Naive thymus-derived CD8-positive, alpha-beta T cell (primary cell): ENCODE results near the gene KY. TPM values are rescaled to one million over a fixed set of nuclear protein-coding genes. Genes with fewer than 3 reads are reported as not detected.

Experiments
- ATAC-seq, 2 donors: fragments of 150-1000 bp; cut with Tn5 transposase in 1 of 2; sonication (Bioruptor Pico), chemical (Tn5 transposase) in 1 of 2; 1 replicate in 1 of 2; 2 replicates in 1 of 2; pipeline ENCODE4 v1.10.0; 2021; ENCODE audit warnings: mild to moderate bottlenecking in 2 of 2, moderate library complexity in 2 of 2
- POLR2A ChIA-PET: fragments of 350-600 bp; sonication (Branson Sonifier 250); formaldehyde crosslinking; loops from one replicate; lab custom pipeline; 2021; ENCODE audit warnings: antibody characterized with exemption; lab: Charles Lee
- DNase-seq, 10 donors: peaks; one replicate each; pipeline versions ENCODE4 v3.0.0 to v3.0.0-alpha.2; 2020 to 2022
- H3K27ac Mint-ChIP-seq, 10 donors: one replicate each; pipeline ENCODE4 v1.8.0; 2020 to 2022; ENCODE audit warnings: mild to moderate bottlenecking in 10 of 10, mixed read lengths in 10 of 10, moderate library complexity in 4 of 10, inconsistent platforms in 1 of 10
- H3K27me3 Mint-ChIP-seq, 5 donors: one replicate each; pipeline ENCODE4 v1.8.0; 2021 to 2022; ENCODE audit warnings: mixed read lengths in 5 of 5
- H3K36me3 Mint-ChIP-seq, 3 donors: one replicate each; pipeline ENCODE4 v1.8.0; 2020 to 2022; ENCODE audit warnings: mixed read lengths in 3 of 3, mild to moderate bottlenecking in 2 of 3, inconsistent platforms in 1 of 3
- H3K4me1 Mint-ChIP-seq, 4 donors: one replicate each; pipeline ENCODE4 v1.8.0; 2021 to 2022; ENCODE audit warnings: mixed read lengths in 4 of 4
- H3K4me3 Mint-ChIP-seq, 10 donors: one replicate each; pipeline ENCODE4 v1.8.0; 2020 to 2022; ENCODE audit warnings: mild to moderate bottlenecking in 10 of 10, mixed read lengths in 10 of 10, moderate library complexity in 6 of 10, inconsistent platforms in 1 of 10
- H3K9me3 Mint-ChIP-seq, 9 donors: one replicate each; pipeline ENCODE4 v1.8.0; 2020 to 2022; ENCODE audit warnings: mixed read lengths in 9 of 9, mild to moderate bottlenecking in 3 of 9, inconsistent platforms in 1 of 9, moderate library complexity in 1 of 9
- polyA plus RNA-seq, 3 donors: library from polyadenylated mRNA; unstranded; fragments of 300-500 nt; fragmentation: Illumina TruSeq; gene quantifications; one replicate each; pipeline ENCODE4 v1.2.3, GENCODE V29; 2021
- total RNA-seq, 8 experiments: library from RNA in 2 of 8; stranded (reverse) in 2 of 8; gene quantifications; one replicate each; pipeline ENCODE4 v1.2.3 and lab custom pipeline; 2021 to 2026

Gene KY
- total and polyA plus RNA-seq, 5 experiments from 2014 or later, result not detected

- peaks cover 0 to 3% (median 2%) of the 10 kb centered on the region in 5 donors for H3K27me3 Mint-ChIP-seq
- no peaks in the 10 kb centered on the region for H3K4me1 Mint-ChIP-seq
- ATAC-seq (no peak), DNase-seq (no peak)
- H3K36me3 Mint-ChIP-seq, result no peaks in the 10 kb centered on the region
- POLR2A ChIA-PET, result no interaction called here
- no peak overlapping the region for H3K4me3 Mint-ChIP-seq
- no peak overlapping the region for H3K27ac Mint-ChIP-seq
- no peaks in the 10 kb centered on the region for H3K9me3 Mint-ChIP-seq
These were observed 35.3 kb upstream of the KY start for GRCh38 chr3:134685929-134686802.

- H3K36me3 Mint-ChIP-seq, result peaks cover 0 to 4% (median 1%) of the 10 kb centered on the region in 3 donors
- DNase-seq (no peak), ATAC-seq (no peak)
- H3K27me3 Mint-ChIP-seq, result peaks cover 2 to 23% (median 2%) of the 10 kb centered on the region in 5 donors
- no peaks in the 10 kb centered on the region for H3K4me1 Mint-ChIP-seq
- H3K27ac Mint-ChIP-seq, result no peak overlapping the region
- no peak overlapping the region for H3K4me3 Mint-ChIP-seq
- POLR2A ChIA-PET, result no interaction called here
- H3K9me3 Mint-ChIP-seq, result peaks cover 0 to 13% (median 9%) of the 10 kb centered on the region in 9 donors
These were observed 31.5 kb upstream of the KY start for GRCh38 chr3:134682196-134682880.

GRCh38 chr3:134681522-134681900, 30.7 kb upstream of the KY start:
- DNase-seq, result no peak
- peaks cover 0 to 12% (median 3%) of the 10 kb centered on the region in 3 donors for H3K36me3 Mint-ChIP-seq
- POLR2A ChIA-PET, result no interaction called here
- ATAC-seq, result no peak
- no peaks in the 10 kb centered on the region for H3K4me1 Mint-ChIP-seq
- peaks cover 0 to 22% (median 9%) of the 10 kb centered on the region in 9 donors for H3K9me3 Mint-ChIP-seq
- H3K27ac Mint-ChIP-seq, result no peak overlapping the region
- peaks cover 2 to 26% (median 2%) of the 10 kb centered on the region in 5 donors for H3K27me3 Mint-ChIP-seq
- H3K4me3 Mint-ChIP-seq, result no peak overlapping the region

DNA sequence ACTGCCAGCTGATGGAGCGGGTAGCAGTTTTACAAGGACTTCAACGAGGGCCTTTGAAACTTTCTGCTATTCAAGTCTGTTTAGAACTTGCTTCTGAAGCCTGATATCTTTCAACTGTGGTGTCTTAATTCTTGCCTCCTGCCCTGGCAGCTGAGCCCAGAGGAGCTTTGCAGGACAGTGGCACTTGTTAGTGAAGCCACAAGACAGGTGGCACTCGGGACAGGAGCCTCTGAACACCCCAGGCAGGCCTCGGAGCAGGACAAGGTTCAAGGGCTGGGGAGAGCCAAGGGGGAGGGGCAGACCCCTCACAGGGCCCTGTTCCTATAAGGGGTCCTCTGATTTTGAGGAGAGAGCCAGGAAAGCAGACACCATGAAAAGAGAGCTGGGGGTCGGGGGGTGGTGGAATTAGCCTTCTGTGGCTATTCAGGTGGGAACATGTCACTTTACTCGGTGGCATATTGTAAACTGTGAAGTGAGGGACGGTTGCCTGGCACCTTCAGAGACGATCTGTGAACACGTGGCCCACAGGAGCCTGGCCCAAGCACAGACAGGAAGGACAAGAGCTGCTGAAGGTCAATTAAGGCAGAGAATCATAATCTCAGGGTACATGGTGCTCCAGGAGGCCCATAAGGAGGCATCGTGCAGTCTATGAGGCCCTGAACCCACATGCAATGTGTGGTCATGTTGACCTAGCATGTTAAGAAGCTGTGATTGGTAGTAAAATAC, 30.1 kb upstream of the KY start:
- Mint-ChIP-seq H3K36me3 (peaks cover 0 to 18% (median 3%) of the 10 kb centered on the region in 3 donors), H3K9me3 (peaks cover 5 to 27% (median 14%) of the 10 kb centered on the region in 9 donors), H3K4me3 (no peak overlapping the region), H3K27ac (no peak overlapping the region), H3K27me3 (peaks cover 2 to 26% (median 2%) of the 10 kb centered on the region in 5 donors), H3K4me1 (no peaks in the 10 kb centered on the region)
- DNase-seq, result no peak
- POLR2A ChIA-PET, result no interaction called here
- ATAC-seq, result no peak

DNA sequence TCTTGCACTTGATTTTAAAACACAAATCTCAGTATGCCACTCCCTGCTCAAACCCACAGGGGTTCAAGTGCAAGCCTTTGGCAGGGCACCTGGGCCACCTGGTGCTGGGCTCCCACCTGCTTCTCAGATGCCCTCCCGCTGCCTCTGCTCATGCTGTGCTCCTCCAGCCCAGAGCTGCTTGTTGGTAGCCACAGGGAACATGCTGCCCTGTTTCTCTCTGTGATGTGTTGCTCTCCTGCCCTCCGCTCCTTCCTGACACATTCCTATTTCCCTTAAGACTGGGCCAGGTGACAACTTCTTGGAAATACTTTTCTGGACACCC, 27.1 kb upstream of the KY start:
- no peak for ATAC-seq
- Mint-ChIP-seq H3K4me1 (no peaks in the 10 kb centered on the region), H3K27me3 (peaks cover 2 to 31% (median 2%) of the 10 kb centered on the region in 5 donors), H3K4me3 (no peak overlapping the region), H3K9me3 (peaks cover 5 to 53% (median 42%) of the 10 kb centered on the region in 9 donors), H3K27ac (no peak overlapping the region), H3K36me3 (peaks cover 0 to 38% (median 3%) of the 10 kb centered on the region in 3 donors)
- POLR2A ChIA-PET, result no interaction called here
- no peak for DNase-seq

DNA sequence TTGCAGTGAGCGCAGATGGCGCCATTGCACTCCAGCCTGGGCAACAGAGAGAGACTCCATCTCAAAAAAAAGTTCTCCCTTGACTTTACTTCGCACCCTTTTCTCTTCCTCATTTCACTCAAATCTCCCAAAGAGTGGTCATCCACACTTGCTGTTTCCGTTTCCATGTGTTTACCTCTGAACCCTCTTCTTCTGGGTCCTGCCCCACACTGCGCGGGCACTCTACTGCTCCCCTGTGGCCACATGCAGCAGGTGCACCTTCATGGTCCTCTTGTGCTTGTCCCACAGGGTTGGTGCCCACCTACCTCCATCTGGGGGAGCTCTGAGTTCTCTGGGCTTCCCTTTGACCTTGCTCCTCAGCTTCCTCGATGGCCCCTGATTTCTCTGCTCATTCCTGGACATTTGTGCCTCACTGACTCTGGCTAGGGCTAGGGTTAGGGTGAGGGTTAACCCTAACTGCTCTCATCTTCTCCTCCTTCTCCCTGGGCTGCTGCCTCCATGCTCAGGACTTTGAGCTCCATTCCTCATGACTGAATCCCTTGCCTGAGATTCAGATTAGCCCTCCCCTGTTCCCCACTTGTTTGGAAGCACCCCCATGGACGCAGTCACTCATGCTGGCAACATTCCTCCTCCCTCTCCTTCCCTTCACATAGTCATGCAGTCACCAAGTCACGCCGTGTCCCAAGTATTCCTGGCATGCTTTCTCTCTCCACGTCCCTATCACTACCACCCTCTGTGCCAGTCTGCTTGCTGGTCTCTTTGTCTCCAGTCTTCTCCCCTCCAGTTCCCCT, 26.6 kb upstream of the KY start:
- Mint-ChIP-seq H3K36me3 (peaks cover 0 to 41% (median 3%) of the 10 kb centered on the region in 3 donors), H3K4me3 (no peak overlapping the region), H3K9me3 (peaks cover 5 to 59% (median 43%) of the 10 kb centered on the region in 9 donors), H3K27me3 (peaks cover 2 to 36% (median 3%) of the 10 kb centered on the region in 5 donors), H3K4me1 (no peaks in the 10 kb centered on the region), H3K27ac (no peak overlapping the region)
- ATAC-seq (no peak), DNase-seq (no peak)
- POLR2A ChIA-PET, result no interaction called here

GRCh38 chr3:134675726-134676256, 25.0 kb upstream of the KY start:
- H3K27me3 Mint-ChIP-seq, result peaks cover 0 to 29% (median 1%) of the 10 kb centered on the region in 5 donors
- no peaks in the 10 kb centered on the region for H3K4me1 Mint-ChIP-seq
- DNase-seq (no peak), ATAC-seq (no peak)
- peaks cover 5 to 64% (median 43%) of the 10 kb centered on the region in 9 donors for H3K9me3 Mint-ChIP-seq
- no peak overlapping the region for H3K27ac Mint-ChIP-seq
- H3K4me3 Mint-ChIP-seq, result no peak overlapping the region
- POLR2A ChIA-PET, result no interaction called here
- H3K36me3 Mint-ChIP-seq, result peaks cover 0 to 41% (median 3%) of the 10 kb centered on the region in 3 donors

GRCh38 chr3:134672571-134672970, 21.7 kb upstream of the KY start:
- peaks cover 1 to 16% (median 2%) of the 10 kb centered on the region in 5 donors for H3K27me3 Mint-ChIP-seq
- no peaks in the 10 kb centered on the region for H3K4me1 Mint-ChIP-seq
- POLR2A ChIA-PET, result no interaction called here
- no peak overlapping the region for H3K4me3 Mint-ChIP-seq
- peak overlapping the region in 1 of 10 donors; percentile 37 for H3K27ac Mint-ChIP-seq
- ATAC-seq (no peak), DNase-seq (no peak)
- peaks cover 0 to 39% (median 3%) of the 10 kb centered on the region in 3 donors for H3K36me3 Mint-ChIP-seq
- peaks cover 5 to 57% (median 40%) of the 10 kb centered on the region in 9 donors for H3K9me3 Mint-ChIP-seq

- no peak overlapping the region for H3K27ac Mint-ChIP-seq
- H3K4me1 Mint-ChIP-seq, result peaks cover 0 to 2% (median 0%) of the 10 kb centered on the region in 4 donors
- H3K27me3 Mint-ChIP-seq, result peaks cover 1 to 18% (median 10%) of the 10 kb centered on the region in 5 donors
These were observed 17.1 kb upstream of the KY start for GRCh38 chr3:134667956-134668355.

GRCh38 chr3:134667406-134667805, 16.6 kb upstream of the KY start:
- Mint-ChIP-seq H3K4me3 (no peak overlapping the region), H3K27ac (no peak overlapping the region), H3K36me3 (no peaks in the 10 kb centered on the region), H3K9me3 (peaks cover 0 to 5% (median 2%) of the 10 kb centered on the region in 9 donors), H3K27me3 (peaks cover 1 to 13% (median 10%) of the 10 kb centered on the region in 5 donors), H3K4me1 (peaks cover 0 to 2% (median 0%) of the 10 kb centered on the region in 4 donors)
- DNase-seq (no peak), ATAC-seq (no peak)
- POLR2A ChIA-PET, result no interaction called here

More at GRCh38 chr3:134667956-134668355, 17.1 kb upstream of the KY start:
- peaks cover 0 to 3% (median 0%) of the 10 kb centered on the region in 3 donors for H3K36me3 Mint-ChIP-seq
- POLR2A ChIA-PET, result no interaction called here
- no peak overlapping the region for H3K4me3 Mint-ChIP-seq
- ATAC-seq, result peak in 1 of 2 donors; percentile 18
- H3K9me3 Mint-ChIP-seq, result peaks cover 0 to 11% (median 7%) of the 10 kb centered on the region in 9 donors
- no peak for DNase-seq

DNA sequence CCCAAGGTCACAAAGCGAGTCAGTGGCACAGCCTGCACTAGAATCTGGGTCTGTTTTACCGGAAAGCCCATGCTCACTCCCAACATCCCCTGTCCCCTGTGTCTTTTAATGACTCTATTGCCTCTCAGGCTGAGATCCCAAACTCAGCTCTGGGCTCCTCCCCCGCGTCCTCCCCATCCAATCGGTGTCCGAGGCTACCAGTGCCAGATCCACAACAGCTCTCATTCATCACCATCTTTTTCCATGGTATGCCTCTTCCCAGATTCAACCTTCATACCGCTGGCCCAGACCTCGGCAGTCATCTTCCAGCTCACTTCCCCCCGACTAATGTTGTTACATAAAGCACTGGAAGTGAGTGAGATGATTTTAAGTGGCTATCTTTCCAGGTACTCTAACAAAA, 16.1 kb upstream of the KY start:
- H3K4me3 Mint-ChIP-seq, result no peak overlapping the region
- peaks cover 0 to 3% (median 0%) of the 10 kb centered on the region in 9 donors for H3K9me3 Mint-ChIP-seq
- peaks cover 0 to 2% (median 0%) of the 10 kb centered on the region in 4 donors for H3K4me1 Mint-ChIP-seq
- POLR2A ChIA-PET, result no interaction called here
- no peak overlapping the region for H3K27ac Mint-ChIP-seq
- H3K36me3 Mint-ChIP-seq, result no peaks in the 10 kb centered on the region
- DNase-seq (no peak), ATAC-seq (no peak)
- H3K27me3 Mint-ChIP-seq, result peaks cover 1 to 13% (median 10%) of the 10 kb centered on the region in 5 donors
